Skeletal muscle satellite cell (primary cell): Measurements from ENCODE around the gene TMA7B.

Source experiments
- H3K27me3 ChIP-seq: 2 replicates; pipeline ENCODE4 v1.7.0; 2013; ENCODE audit warnings: low read length; ENCODE audit not compliant: control insufficient read depth, insufficient read depth
- H3K36me3 ChIP-seq: 2 replicates; pipeline ENCODE4 v1.7.0; 2013; ENCODE audit warnings: mild to moderate bottlenecking, control low read depth, low read length; ENCODE audit not compliant: insufficient read depth
- H3K4me1 ChIP-seq: 2 replicates; pipeline ENCODE4 v1.7.0; 2013; ENCODE audit warnings: low read length; ENCODE audit not compliant: control insufficient read depth, insufficient read depth
- H3K4me2 ChIP-seq: 2 replicates; pipeline ENCODE4 v1.7.0; 2013; ENCODE audit warnings: mild to moderate bottlenecking, low read length
- H3K4me3 ChIP-seq: 2 replicates; pipeline ENCODE4 v1.7.0; 2013; ENCODE audit warnings: low read length
- H3K9ac ChIP-seq: 2 replicates; pipeline ENCODE4 v1.7.0; 2013; ENCODE audit warnings: mild to moderate bottlenecking, low read depth, low read length, moderate library complexity
- H3K9me3 ChIP-seq: replicated peaks from 2 replicates; pipeline ENCODE4 v1.7.0; 2013; ENCODE audit warnings: mild to moderate bottlenecking, control low read depth, low read length

The TMA7B gene

DNA sequence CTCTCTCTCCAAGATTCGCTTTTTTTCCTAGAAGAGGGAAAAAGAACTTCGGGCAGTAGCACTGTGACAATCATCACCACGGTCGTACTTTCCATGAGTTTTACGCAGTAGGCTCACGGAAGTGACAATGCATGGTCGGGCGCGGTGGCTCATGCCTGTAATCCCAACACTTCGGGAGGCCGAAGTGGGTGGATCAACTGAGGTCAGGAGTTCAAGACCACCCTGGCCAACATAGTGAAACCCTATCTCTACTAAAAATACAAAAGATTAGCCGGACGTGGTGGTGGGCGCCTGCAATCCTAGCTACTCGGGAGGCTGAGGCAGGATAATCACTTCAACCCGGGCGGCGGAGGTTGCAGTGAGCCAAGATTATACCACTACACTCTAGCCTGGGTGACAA is 35.9 kb upstream of the TMA7B start:
- Histone ChIP-seq H3K9me3 (no peaks in the 10 kb centered on the region), H3K36me3 (no peaks in the 10 kb centered on the region), H3K27me3 (peaks cover 83% of the 10 kb centered on the region), H3K4me3 (no peak overlapping the region), H3K4me2 (no peak overlapping the region), H3K9ac (no peak overlapping the region), H3K4me1 (no peaks in the 10 kb centered on the region)

DNA sequence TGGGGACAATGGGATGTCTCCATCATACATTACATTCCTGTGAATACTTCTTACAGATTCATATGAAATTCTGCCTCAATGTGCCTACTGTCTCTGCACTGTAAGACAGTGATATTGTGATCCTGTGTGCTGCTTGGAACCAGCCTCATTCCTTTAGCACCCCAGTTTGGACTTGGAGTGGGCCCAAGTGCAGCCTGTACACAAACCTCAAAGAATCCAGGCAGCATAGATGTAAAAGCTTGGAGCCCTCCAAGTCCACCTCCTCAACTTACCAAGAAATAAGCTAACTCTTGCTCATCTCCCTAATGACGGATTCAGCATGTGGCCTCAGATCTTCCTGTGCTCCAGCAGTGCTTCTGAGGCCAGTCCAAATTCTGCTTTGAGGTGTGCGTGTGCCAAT is 34.9 kb upstream of the TMA7B start:
- no peaks in the 10 kb centered on the region for H3K9me3 ChIP-seq
- H3K9ac ChIP-seq = no peak overlapping the region
- no peak overlapping the region for H3K4me3 ChIP-seq
- H3K27me3 ChIP-seq = peaks cover 85% of the 10 kb centered on the region
- no peaks in the 10 kb centered on the region for H3K4me1 ChIP-seq
- no peak overlapping the region for H3K4me2 ChIP-seq
- no peaks in the 10 kb centered on the region for H3K36me3 ChIP-seq

DNA sequence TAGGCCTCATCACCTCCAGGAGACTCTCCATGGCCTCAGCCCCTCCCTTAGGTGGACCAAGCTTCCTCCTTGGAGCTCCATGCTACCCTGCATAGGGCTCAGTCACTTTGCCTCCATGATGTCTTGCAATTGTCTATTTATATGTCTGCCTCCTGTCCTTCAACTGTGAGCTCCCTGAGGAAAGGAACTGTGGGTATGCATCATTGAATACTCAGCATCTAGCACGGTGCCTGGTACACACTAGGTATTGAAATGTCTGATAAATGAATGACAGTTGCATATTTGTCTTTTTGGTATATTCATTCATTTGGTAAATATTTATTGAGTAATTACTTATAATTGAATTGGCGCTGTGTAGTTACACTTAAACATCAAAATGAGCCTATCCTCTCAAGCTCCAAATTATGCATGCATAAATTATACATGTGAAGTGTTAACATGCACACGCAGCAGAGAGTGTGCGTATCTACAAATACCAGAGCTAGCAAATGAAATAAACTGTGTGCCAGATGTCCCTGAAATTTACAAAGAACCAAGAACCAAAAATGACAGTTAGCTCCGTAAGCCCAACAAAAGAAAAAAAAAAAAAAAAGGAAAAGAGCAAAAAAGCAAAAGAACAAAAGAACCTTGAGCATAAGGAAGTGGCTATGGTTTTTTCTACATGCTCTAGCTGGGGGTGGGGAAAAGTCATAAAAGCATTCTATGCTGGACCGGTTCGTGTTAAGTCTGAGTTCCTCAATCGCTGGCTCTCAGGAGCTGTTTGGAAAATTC is 34.1 kb upstream of the TMA7B start:
- no peak overlapping the region for H3K9ac ChIP-seq
- H3K4me1 ChIP-seq = no peaks in the 10 kb centered on the region
- H3K4me3 ChIP-seq = no peak overlapping the region

GRCh38 chr22:39926753-39927152 is 33.4 kb upstream of the TMA7B start:
- Histone ChIP-seq H3K27me3 (peaks cover 93% of the 10 kb centered on the region), H3K4me3 (no peak overlapping the region), H3K4me2 (no peak overlapping the region), H3K9me3 (no peaks in the 10 kb centered on the region), H3K4me1 (no peaks in the 10 kb centered on the region), H3K9ac (no peak overlapping the region), H3K36me3 (no peaks in the 10 kb centered on the region)

More for the DNA sequence above, 34.1 kb upstream of the TMA7B start:
- H3K27me3 ChIP-seq = peaks cover 91% of the 10 kb centered on the region
- no peaks in the 10 kb centered on the region for H3K36me3 ChIP-seq
- H3K9me3 ChIP-seq = no peaks in the 10 kb centered on the region
- H3K4me2 ChIP-seq = no peak overlapping the region

DNA sequence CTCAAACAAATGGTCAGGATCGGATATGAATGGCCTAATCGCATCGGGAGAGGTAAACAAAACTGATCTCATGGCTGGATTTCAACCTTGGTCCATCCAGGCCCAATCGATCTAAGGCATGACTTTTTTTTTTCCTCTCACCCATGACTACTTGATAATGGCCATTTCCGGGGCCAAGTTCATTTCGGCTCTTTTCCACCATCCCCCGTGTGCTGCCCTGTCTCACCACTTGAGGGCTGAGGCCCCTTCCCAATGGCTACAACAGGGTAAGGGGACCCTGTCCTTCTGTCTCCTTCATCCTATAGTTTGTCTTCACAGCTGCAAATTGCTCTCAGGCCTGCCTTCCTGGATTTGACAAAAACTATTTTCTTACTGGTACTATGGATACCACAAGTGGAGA is 32.7 kb upstream of the TMA7B start:
- Histone ChIP-seq H3K9me3 (no peaks in the 10 kb centered on the region), H3K4me1 (no peaks in the 10 kb centered on the region)

DNA sequence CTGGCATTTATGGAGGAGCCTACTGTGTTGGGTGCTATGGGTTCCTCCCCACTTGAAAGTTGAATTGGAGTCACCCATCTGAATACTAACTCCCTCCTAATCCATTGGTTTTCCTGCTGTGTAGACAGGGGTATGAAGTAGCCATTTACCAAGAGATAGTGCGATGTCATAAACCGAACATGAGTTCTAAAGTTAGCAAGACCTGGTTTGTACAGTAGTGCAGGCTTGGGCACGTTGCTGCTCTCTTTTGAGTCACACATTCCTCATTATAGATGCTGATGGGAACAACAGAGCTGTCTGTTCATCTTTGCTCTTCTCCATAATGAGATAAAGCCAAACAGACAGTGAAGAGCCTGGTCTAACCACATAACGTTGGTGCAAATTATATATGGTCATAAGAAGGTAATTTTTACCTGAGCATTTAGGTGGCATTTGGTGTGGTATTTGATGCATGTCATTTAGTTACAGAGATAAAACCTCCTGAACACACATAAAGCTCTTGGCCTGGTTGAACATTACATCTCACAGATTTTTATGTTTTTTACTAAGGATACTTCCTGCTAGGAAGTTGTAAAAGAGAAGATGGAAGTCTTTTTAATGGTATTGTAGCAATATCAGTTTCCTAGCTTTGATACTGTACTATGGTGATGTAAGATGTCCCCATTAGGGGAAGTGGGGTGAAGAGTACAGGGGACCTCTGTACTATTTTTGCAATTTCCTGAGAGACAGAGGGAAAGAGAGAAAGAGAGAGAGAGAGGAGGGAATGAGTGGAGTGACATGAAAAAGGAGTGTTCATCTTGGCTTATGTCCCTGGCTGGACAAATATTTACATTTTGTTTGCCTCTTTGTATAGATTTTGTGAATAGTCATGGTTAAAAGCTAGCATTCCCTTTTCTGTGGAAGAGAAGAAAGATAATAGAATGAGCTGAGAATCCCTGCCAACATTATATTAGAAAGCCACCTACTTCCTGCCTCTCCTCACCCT is 31.4 kb upstream of the TMA7B start:
- no peak overlapping the region for H3K9ac ChIP-seq
- no peaks in the 10 kb centered on the region for H3K4me1 ChIP-seq
- no peaks in the 10 kb centered on the region for H3K36me3 ChIP-seq
- H3K4me2 ChIP-seq = no peak overlapping the region
- H3K9me3 ChIP-seq = no peaks in the 10 kb centered on the region
- peaks cover 85% of the 10 kb centered on the region for H3K27me3 ChIP-seq
- H3K4me3 ChIP-seq = no peak overlapping the region

More for the DNA sequence above, 32.7 kb upstream of the TMA7B start:
- Histone ChIP-seq H3K4me2 (no peak overlapping the region), H3K4me3 (no peak overlapping the region), H3K36me3 (no peaks in the 10 kb centered on the region), H3K27me3 (peaks cover 89% of the 10 kb centered on the region), H3K9ac (no peak overlapping the region)

- H3K9ac ChIP-seq = no peak overlapping the region
- H3K9me3 ChIP-seq = no peaks in the 10 kb centered on the region
- H3K27me3 ChIP-seq = peaks cover 84% of the 10 kb centered on the region
- no peak overlapping the region for H3K4me2 ChIP-seq
- H3K4me1 ChIP-seq = no peaks in the 10 kb centered on the region
- H3K36me3 ChIP-seq = no peaks in the 10 kb centered on the region
- H3K4me3 ChIP-seq = no peak overlapping the region
These were observed 28.9 kb upstream of the TMA7B start for GRCh38 chr22:39931251-39931650.

- Histone ChIP-seq H3K27me3 (peaks cover 84% of the 10 kb centered on the region), H3K4me2 (no peak overlapping the region), H3K9ac (no peak overlapping the region), H3K4me3 (no peak overlapping the region), H3K4me1 (no peaks in the 10 kb centered on the region), H3K36me3 (no peaks in the 10 kb centered on the region), H3K9me3 (no peaks in the 10 kb centered on the region)
These were observed 28.0 kb upstream of the TMA7B start for GRCh38 chr22:39932166-39932565.

- Histone ChIP-seq H3K4me3 (no peak overlapping the region), H3K4me2 (no peak overlapping the region)
These were observed 27.1 kb upstream of the TMA7B start for GRCh38 chr22:39932918-39933649.

DNA sequence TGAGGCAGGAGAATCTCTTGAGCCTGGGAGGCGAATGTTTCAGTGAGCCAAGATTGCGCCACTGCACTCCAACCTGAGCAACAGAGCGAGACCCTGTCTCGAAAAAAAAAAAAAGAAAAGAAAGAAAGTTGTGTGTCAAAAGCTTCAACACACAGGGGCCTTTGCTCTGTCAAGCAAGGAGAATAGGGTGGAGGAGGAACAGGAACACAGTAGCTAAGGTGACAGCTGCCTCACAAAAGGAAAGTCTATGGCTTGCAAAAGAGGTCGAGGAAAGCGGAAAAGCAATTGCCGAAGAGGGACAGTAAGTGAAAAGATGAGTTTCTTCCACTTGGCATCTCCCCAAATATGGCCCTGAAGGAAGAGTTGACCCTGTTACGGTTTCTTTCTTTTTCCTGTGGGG is 26.5 kb upstream of the TMA7B start:
- H3K4me1 ChIP-seq = no peaks in the 10 kb centered on the region
- no peak overlapping the region for H3K4me2 ChIP-seq
- no peaks in the 10 kb centered on the region for H3K36me3 ChIP-seq
- no peaks in the 10 kb centered on the region for H3K9me3 ChIP-seq
- no peak overlapping the region for H3K9ac ChIP-seq
- peaks cover 78% of the 10 kb centered on the region for H3K27me3 ChIP-seq
- H3K4me3 ChIP-seq = no peak overlapping the region

More at GRCh38 chr22:39932918-39933649, 27.1 kb upstream of the TMA7B start:
- Histone ChIP-seq H3K27me3 (peaks cover 83% of the 10 kb centered on the region), H3K9me3 (no peaks in the 10 kb centered on the region), H3K36me3 (no peaks in the 10 kb centered on the region), H3K9ac (no peak overlapping the region), H3K4me1 (no peaks in the 10 kb centered on the region)

DNA sequence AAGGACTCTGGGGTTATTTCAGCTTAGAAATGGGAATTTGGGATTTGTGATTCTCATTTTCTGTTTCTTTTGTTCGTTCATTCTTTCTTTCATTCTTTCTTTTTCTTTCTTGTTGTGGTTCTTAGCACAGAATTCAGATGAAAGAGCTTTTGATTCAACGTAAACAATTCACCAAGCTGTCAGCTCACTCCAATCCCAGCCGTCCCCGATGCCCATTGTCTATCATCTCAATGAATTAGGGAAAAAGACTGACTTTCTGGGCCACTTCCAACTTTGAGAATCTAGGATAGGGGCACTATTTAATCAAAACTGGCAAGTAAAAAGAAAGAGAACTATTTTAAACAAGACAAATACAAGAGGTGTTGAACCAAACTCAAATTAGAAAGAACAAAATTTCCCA is 25.1 kb upstream of the TMA7B start:
- Histone ChIP-seq H3K9ac (no peak overlapping the region), H3K4me3 (no peak overlapping the region), H3K27me3 (peaks cover 65% of the 10 kb centered on the region), H3K36me3 (no peaks in the 10 kb centered on the region), H3K9me3 (no peaks in the 10 kb centered on the region), H3K4me1 (no peaks in the 10 kb centered on the region), H3K4me2 (no peak overlapping the region)
